H1 (cell line): Measurements from ENCODE around the gene OSBP. TPM values are rescaled to one million over a fixed set of nuclear protein-coding genes. Genes with fewer than 3 reads are reported as not detected.

Experiments
- polyA plus RNA-seq, 7 experiments: library from polyadenylated mRNA; depleted of rRNA in 3 of 7; stranded (reverse) in 5 of 7; unstranded in 2 of 7; fragments of >200 nt in 5 of 7; fragments of 200-250 nt in 2 of 7; gene quantifications; 1 replicate in 5 of 7; 2 replicates in 1 of 7; 4 replicates in 1 of 7; pipeline versions ENCODE4 v1.2.1 to v1.2.3, GENCODE V29; 2011 to 2013; ENCODE audit warnings: missing spikeins in 2 of 7, mixed read lengths in 2 of 7
- total RNA-seq: library from RNA; stranded (reverse); fragmentation: NEBNext Ultra II Directional; extraction: Animal tissue kit (Norgen Biotek cat#: 25700); gene quantifications from 2 replicates; pipeline ENCODE4 v1.2.1, GENCODE V29; 2021
- TF ChIP-seq, protein P1 (sequence below), 3 experiments: IDR thresholded peaks; 1 replicate in 2 of 3; 2 replicates in 1 of 3; pipeline versions ENCODE4 v1.5.1 to v1.6.1; 2011; ENCODE audit warnings: low read length in 3 of 3, mild to moderate bottlenecking in 3 of 3, inconsistent platforms in 2 of 3, low read depth in 1 of 3, moderate library complexity in 1 of 3; ENCODE audit not compliant: insufficient read depth in 1 of 3; ENCODE audit errors: control extremely low read depth in 1 of 3

Gene OSBP
- total and polyA plus RNA-seq, 2 of the 8 experiments (the other 6 are each of a cell fraction or from before 2014, with no cell fraction given) = 13.2 to 43.1 TPM

DNA sequence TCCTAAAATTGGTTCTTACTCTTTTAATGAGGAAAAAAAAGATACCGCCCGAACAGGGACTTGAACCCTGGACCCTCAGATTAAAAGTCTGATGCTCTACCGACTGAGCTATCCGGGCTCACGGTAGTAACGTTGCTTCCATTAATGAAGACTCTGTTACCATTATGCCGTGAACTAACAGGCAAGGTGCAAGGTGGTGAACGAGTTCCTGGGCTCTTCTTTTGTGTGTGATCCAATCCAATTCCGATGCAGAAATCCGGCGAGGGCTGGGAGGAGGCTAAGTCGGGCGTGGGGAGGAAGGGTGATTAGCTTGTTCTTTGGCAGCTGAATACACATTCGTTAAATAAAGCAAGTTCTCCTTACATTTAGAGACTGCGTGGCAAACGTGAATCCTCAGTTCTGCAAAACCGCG is 55.3 kb downstream of the OSBP start (continued):
- TF ChIP-seq, protein P1, sequence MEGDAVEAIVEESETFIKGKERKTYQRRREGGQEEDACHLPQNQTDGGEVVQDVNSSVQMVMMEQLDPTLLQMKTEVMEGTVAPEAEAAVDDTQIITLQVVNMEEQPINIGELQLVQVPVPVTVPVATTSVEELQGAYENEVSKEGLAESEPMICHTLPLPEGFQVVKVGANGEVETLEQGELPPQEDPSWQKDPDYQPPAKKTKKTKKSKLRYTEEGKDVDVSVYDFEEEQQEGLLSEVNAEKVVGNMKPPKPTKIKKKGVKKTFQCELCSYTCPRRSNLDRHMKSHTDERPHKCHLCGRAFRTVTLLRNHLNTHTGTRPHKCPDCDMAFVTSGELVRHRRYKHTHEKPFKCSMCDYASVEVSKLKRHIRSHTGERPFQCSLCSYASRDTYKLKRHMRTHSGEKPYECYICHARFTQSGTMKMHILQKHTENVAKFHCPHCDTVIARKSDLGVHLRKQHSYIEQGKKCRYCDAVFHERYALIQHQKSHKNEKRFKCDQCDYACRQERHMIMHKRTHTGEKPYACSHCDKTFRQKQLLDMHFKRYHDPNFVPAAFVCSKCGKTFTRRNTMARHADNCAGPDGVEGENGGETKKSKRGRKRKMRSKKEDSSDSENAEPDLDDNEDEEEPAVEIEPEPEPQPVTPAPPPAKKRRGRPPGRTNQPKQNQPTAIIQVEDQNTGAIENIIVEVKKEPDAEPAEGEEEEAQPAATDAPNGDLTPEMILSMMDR (IDR thresholded peaks at IDR 0.05; ENCODE audit: control extremely low read depth in 1 of 3, insufficient read depth in 1 of 3, low read depth in 1 of 3, low read length in 3 of 3) = peak in 1 of 3 experiments; percentile 8; a peak in 1 of 4 replicates
